ENCODE measurements around the gene COX6A2.

- TF ChIP-seq, protein P1, sequence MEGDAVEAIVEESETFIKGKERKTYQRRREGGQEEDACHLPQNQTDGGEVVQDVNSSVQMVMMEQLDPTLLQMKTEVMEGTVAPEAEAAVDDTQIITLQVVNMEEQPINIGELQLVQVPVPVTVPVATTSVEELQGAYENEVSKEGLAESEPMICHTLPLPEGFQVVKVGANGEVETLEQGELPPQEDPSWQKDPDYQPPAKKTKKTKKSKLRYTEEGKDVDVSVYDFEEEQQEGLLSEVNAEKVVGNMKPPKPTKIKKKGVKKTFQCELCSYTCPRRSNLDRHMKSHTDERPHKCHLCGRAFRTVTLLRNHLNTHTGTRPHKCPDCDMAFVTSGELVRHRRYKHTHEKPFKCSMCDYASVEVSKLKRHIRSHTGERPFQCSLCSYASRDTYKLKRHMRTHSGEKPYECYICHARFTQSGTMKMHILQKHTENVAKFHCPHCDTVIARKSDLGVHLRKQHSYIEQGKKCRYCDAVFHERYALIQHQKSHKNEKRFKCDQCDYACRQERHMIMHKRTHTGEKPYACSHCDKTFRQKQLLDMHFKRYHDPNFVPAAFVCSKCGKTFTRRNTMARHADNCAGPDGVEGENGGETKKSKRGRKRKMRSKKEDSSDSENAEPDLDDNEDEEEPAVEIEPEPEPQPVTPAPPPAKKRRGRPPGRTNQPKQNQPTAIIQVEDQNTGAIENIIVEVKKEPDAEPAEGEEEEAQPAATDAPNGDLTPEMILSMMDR (IDR thresholded peaks at IDR 0.05) = no peak
- no peak for TF ChIP-seq ZNF423 (CRISPR knock-in tag; IDR thresholded peaks at IDR 0.05)
- TF ChIP-seq, protein P2, sequence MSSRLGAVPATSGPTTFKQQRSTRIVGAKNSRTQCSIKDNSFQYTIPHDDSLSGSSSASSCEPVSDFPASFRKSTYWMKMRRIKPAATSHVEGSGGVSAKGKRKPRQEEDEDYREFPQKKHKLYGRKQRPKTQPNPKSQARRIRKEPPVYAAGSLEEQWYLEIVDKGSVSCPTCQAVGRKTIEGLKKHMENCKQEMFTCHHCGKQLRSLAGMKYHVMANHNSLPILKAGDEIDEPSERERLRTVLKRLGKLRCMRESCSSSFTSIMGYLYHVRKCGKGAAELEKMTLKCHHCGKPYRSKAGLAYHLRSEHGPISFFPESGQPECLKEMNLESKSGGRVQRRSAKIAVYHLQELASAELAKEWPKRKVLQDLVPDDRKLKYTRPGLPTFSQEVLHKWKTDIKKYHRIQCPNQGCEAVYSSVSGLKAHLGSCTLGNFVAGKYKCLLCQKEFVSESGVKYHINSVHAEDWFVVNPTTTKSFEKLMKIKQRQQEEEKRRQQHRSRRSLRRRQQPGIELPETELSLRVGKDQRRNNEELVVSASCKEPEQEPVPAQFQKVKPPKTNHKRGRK (CRISPR knock-in tag; IDR thresholded peaks at IDR 0.05; ENCODE audit: borderline replicate concordance) = no peak
- TF ChIP-seq ESRRA (CRISPR knock-in tag; IDR thresholded peaks at IDR 0.05; ENCODE audit: borderline replicate concordance) = no peak
- TF ChIP-seq ZNF138 (CRISPR knock-in tag; conservative IDR thresholded peaks at IDR 0.05) = no peak
- TF ChIP-seq MLX (CRISPR knock-in tag; IDR thresholded peaks at IDR 0.05) = no peak
- TF ChIP-seq, protein P3, sequence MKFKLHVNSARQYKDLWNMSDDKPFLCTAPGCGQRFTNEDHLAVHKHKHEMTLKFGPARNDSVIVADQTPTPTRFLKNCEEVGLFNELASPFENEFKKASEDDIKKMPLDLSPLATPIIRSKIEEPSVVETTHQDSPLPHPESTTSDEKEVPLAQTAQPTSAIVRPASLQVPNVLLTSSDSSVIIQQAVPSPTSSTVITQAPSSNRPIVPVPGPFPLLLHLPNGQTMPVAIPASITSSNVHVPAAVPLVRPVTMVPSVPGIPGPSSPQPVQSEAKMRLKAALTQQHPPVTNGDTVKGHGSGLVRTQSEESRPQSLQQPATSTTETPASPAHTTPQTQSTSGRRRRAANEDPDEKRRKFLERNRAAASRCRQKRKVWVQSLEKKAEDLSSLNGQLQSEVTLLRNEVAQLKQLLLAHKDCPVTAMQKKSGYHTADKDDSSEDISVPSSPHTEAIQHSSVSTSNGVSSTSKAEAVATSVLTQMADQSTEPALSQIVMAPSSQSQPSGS (CRISPR knock-in tag; IDR thresholded peaks at IDR 0.05; ENCODE audit: borderline replicate concordance, low read depth) = no peak
These were observed at the start of gene COX6A2 for GRCh38 chr16:31428279-31428597.
